Nephron progenitor cell (in vitro differentiated cells): ENCODE measurements around the gene HMCN1.

Experiments used
- DNase-seq: peaks from one replicate; pipeline ENCODE4 v3.0.0; 2021
- H3K27ac Mint-ChIP-seq: 2 replicates; pipeline ENCODE4 v1.8.0; 2021; ENCODE audit warnings: mild to moderate bottlenecking, moderate library complexity, mixed read lengths
- H3K27me3 Mint-ChIP-seq: 2 replicates; pipeline ENCODE4 v1.8.0; 2021; ENCODE audit warnings: mild to moderate bottlenecking, low read depth, mixed read lengths; ENCODE audit not compliant: poor library complexity
- H3K36me3 Mint-ChIP-seq: 2 replicates; pipeline ENCODE4 v1.8.0; 2021; ENCODE audit warnings: low read depth, mixed read lengths
- H3K4me1 Mint-ChIP-seq: 2 replicates; pipeline ENCODE4 v1.8.0; 2021; ENCODE audit warnings: mixed read lengths
- H3K4me3 Mint-ChIP-seq: 2 replicates; pipeline ENCODE4 v1.8.0; 2021; ENCODE audit warnings: mild to moderate bottlenecking, moderate library complexity, mixed read lengths
- H3K9me3 Mint-ChIP-seq: 2 replicates; pipeline ENCODE4 v1.8.0; 2021; ENCODE audit warnings: mild to moderate bottlenecking, moderate library complexity, mixed read lengths
- CTCF ChIP-seq: fragments of 200-600 bp; sonication (generic); IDR thresholded peaks from 2 replicates; pipeline ENCODE4 v1.5.0; 2021; ENCODE audit warnings: antibody characterized with exemption

HMCN1 gene

GRCh38 chr1:185936641-185937040 is 202.4 kb downstream of the HMCN1 start:
- Mint-ChIP-seq H3K27me3 (peaks cover 4% of the 10 kb centered on the region), H3K4me3 (no peak overlapping the region), H3K36me3 (peaks cover 37% of the 10 kb centered on the region), H3K27ac (no peak overlapping the region), H3K9me3 (peaks cover 8% of the 10 kb centered on the region), H3K4me1 (no peaks in the 10 kb centered on the region)
- TF ChIP-seq CTCF = no peak
- no peak for DNase-seq

DNA sequence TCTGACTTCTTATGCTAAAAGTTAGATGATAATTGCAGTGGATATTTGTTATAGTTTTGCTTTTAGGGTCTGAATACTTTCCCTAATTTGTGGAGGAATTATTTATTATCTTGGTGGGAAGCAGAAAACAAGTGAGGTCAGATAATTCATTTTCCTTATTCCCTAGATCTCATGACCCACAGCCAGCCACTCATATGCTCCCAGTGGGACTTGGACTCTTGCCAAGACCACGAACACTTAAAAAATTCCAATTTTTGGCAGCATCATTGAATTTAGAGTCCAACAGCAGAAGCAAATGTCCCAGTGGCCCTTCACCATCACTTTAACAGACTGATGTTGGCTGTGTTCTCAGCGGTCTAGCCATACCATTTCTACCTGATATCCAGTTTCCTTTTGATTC is 204.2 kb downstream of the HMCN1 start:
- Mint-ChIP-seq H3K9me3 (peaks cover 8% of the 10 kb centered on the region), H3K36me3 (peaks cover 37% of the 10 kb centered on the region), H3K4me3 (no peak overlapping the region), H3K27me3 (peaks cover 4% of the 10 kb centered on the region), H3K4me1 (no peaks in the 10 kb centered on the region), H3K27ac (no peak overlapping the region)
- TF ChIP-seq CTCF = no peak
- DNase-seq = no peak

DNA sequence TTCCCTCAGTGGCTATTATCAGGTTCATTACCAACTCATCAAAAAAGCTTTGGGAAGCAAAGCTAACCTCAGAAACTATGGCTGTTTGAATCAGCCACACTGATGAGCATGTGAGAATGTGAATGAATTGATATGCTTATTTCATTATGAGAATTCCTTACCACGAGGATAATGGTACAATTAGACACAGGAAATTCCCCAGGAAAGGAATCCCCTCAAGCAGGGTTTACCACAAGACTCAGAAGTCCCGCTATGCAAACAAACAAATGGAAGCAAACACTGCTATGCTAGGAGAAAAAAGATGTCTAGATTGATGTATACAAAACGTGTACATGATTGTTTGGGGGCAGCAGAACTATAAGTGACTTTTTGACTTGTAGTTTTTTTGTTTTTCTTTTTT is 205.0 kb downstream of the HMCN1 start:
- H3K27me3 Mint-ChIP-seq = peaks cover 4% of the 10 kb centered on the region
- no peaks in the 10 kb centered on the region for H3K4me1 Mint-ChIP-seq
- TF ChIP-seq CTCF = no peak
- peaks cover 37% of the 10 kb centered on the region for H3K36me3 Mint-ChIP-seq
- H3K27ac Mint-ChIP-seq = no peak overlapping the region
- H3K4me3 Mint-ChIP-seq = no peak overlapping the region
- no peak for DNase-seq
- peaks cover 8% of the 10 kb centered on the region for H3K9me3 Mint-ChIP-seq

- no peak overlapping the region for H3K27ac Mint-ChIP-seq
- no peaks in the 10 kb centered on the region for H3K4me1 Mint-ChIP-seq
- no peak overlapping the region for H3K4me3 Mint-ChIP-seq
- H3K36me3 Mint-ChIP-seq = peaks cover 14% of the 10 kb centered on the region
- no peak for DNase-seq
- no peaks in the 10 kb centered on the region for H3K9me3 Mint-ChIP-seq
- no peaks in the 10 kb centered on the region for H3K27me3 Mint-ChIP-seq
- TF ChIP-seq CTCF = no peak
These were observed 208.8 kb downstream of the HMCN1 start for GRCh38 chr1:185942961-185943360.

GRCh38 chr1:185956881-185957280 is 222.7 kb downstream of the HMCN1 start:
- peaks cover 8% of the 10 kb centered on the region for H3K4me1 Mint-ChIP-seq
- peaks cover 3% of the 10 kb centered on the region for H3K27me3 Mint-ChIP-seq
- no peak overlapping the region for H3K4me3 Mint-ChIP-seq
- no peaks in the 10 kb centered on the region for H3K9me3 Mint-ChIP-seq
- H3K36me3 Mint-ChIP-seq = peaks cover 17% of the 10 kb centered on the region
- H3K27ac Mint-ChIP-seq = no peak overlapping the region
- TF ChIP-seq CTCF = no peak
- DNase-seq = no peak

- Mint-ChIP-seq H3K4me3 (no peak overlapping the region), H3K9me3 (no peaks in the 10 kb centered on the region), H3K27me3 (peaks cover 3% of the 10 kb centered on the region), H3K4me1 (peaks cover 8% of the 10 kb centered on the region), H3K36me3 (peaks cover 16% of the 10 kb centered on the region), H3K27ac (no peak overlapping the region)
- DNase-seq = no peak
- no peak for TF ChIP-seq CTCF
These were observed 223.5 kb downstream of the HMCN1 start for GRCh38 chr1:185957441-185958363.
